ENCODE results near the gene SAG. TPM values are rescaled to one million over a fixed set of nuclear protein-coding genes. Genes with fewer than 3 reads are reported as not detected.

Gene SAG
- total RNA-seq, 4 donors from 2014 or later = 1.5 TPM; not detected in 3

GRCh38 chr2:233303252-233303651 lies 4.4 kb upstream of the SAG start:
- peaks cover 3% of the 10 kb centered on the region for H3K27me3 ChIP-seq
- WGBS, 2 donors (ENCODE audit: low coverage in 1 of 2) = 78 to 88% methylated on average over 1 to 3 of the region's 3 CpGs
- H3K36me3 ChIP-seq = no peaks in the 10 kb centered on the region
- no peak overlapping the region for H3K27ac ChIP-seq
- ATAC-seq = no peak
- H3K9me3 ChIP-seq = no peaks in the 10 kb centered on the region
- no peak for TF ChIP-seq CTCF (IDR thresholded peaks at IDR 0.05)
- TF ChIP-seq POLR2AphosphoS5 (IDR thresholded peaks at IDR 0.05) = no peak
- no peak for TF ChIP-seq POLR2A (IDR thresholded peaks at IDR 0.05)
- TF ChIP-seq EP300 (IDR thresholded peaks at IDR 0.05) = no peak
- no peaks in the 10 kb centered on the region for H3K4me1 ChIP-seq
- H3K4me3 ChIP-seq = no peak overlapping the region

GRCh38 chr2:233311241-233311926 lies 3.8 kb downstream of the SAG start:
- TF ChIP-seq POLR2A (IDR thresholded peaks at IDR 0.05) = no peak
- no peak for TF ChIP-seq EP300 (IDR thresholded peaks at IDR 0.05)
- no peak for TF ChIP-seq CTCF (IDR thresholded peaks at IDR 0.05)
- TF ChIP-seq POLR2AphosphoS5 (IDR thresholded peaks at IDR 0.05) = no peak
- peaks cover 3% of the 10 kb centered on the region for H3K27me3 ChIP-seq
- no peak overlapping the region for H3K27ac ChIP-seq
- no peaks in the 10 kb centered on the region for H3K36me3 ChIP-seq
- no peak for ATAC-seq
- H3K4me1 ChIP-seq = no peaks in the 10 kb centered on the region
- H3K9me3 ChIP-seq = no peaks in the 10 kb centered on the region
- no peak overlapping the region for H3K4me3 ChIP-seq
- 84 to 100% methylated on average over 2 to 6 of the region's 11 CpGs for WGBS, 2 donors (ENCODE audit: low coverage in 1 of 2)

- TF ChIP-seq EP300 (IDR thresholded peaks at IDR 0.05) (no peak), POLR2A (IDR thresholded peaks at IDR 0.05) (no peak), CTCF (IDR thresholded peaks at IDR 0.05) (no peak), POLR2AphosphoS5 (IDR thresholded peaks at IDR 0.05) (no peak)
- Histone ChIP-seq H3K4me1 (no peaks in the 10 kb centered on the region), H3K4me3 (no peak overlapping the region), H3K36me3 (no peaks in the 10 kb centered on the region), H3K27me3 (peaks cover 3% of the 10 kb centered on the region), H3K27ac (no peak overlapping the region), H3K9me3 (no peaks in the 10 kb centered on the region)
- ATAC-seq = no peak
- WGBS, 2 donors (ENCODE audit: low coverage in 1 of 2) = 63% methylated on average over 3 of the region's 8 CpGs; no CpG with 5 or more reads in 1 of the 2 donors
These were observed 5.3 kb downstream of the SAG start for GRCh38 chr2:233312874-233313273.

GRCh38 chr2:233314180-233314925 lies 6.7 kb downstream of the SAG start:
- peaks cover 3% of the 10 kb centered on the region for H3K27me3 ChIP-seq
- no peaks in the 10 kb centered on the region for H3K9me3 ChIP-seq
- no peaks in the 10 kb centered on the region for H3K36me3 ChIP-seq
- no peak overlapping the region for H3K4me3 ChIP-seq
- WGBS, 2 donors (ENCODE audit: low coverage in 1 of 2) = 88 to 92% methylated on average over 8 to 12 of the region's 20 CpGs
- no peak overlapping the region for H3K27ac ChIP-seq
- ATAC-seq = no peak
- no peak for TF ChIP-seq POLR2AphosphoS5 (IDR thresholded peaks at IDR 0.05)
- TF ChIP-seq EP300 (IDR thresholded peaks at IDR 0.05) = no peak
- TF ChIP-seq POLR2A (IDR thresholded peaks at IDR 0.05) = no peak
- TF ChIP-seq CTCF (IDR thresholded peaks at IDR 0.05) = no peak
- H3K4me1 ChIP-seq = no peaks in the 10 kb centered on the region

All from gastroesophageal sphincter (tissue), 4 donors.